Spleen (tissue), 7 donors: Measurements from ENCODE around the gene SYK.

ENCODE experiments used
- POLR2A ChIP-seq, 3 donors: fragments of 450-650 bp; IDR thresholded peaks; one replicate each; pipeline ENCODE4 v1.5.1; 2017; ENCODE audit warnings: antibody characterized with exemption in 3 of 3, mild to moderate bottlenecking in 1 of 3
- POLR2AphosphoS5 ChIP-seq, 3 donors: sonication (generic); formaldehyde crosslinking; IDR thresholded peaks; one replicate each; pipeline ENCODE4 v1.5.1; 2017; ENCODE audit warnings: antibody characterized with exemption in 3 of 3
- TF ChIP-seq, protein P1 (sequence below), 11 experiments: fragments of 200-600 bp in 7 of 11; fragments of 450-650 bp in 4 of 11; sonication (generic) in 4 of 11; IDR thresholded peaks in 8 of 11; conservative IDR thresholded peaks in 3 of 11; 1 replicate in 7 of 11; 2 replicates in 4 of 11; pipeline versions ENCODE4 v1.4.0 to v1.8.0; 2016 to 2021; ENCODE audit warnings: antibody characterized with exemption in 11 of 11, inconsistent platforms in 4 of 11, mild to moderate bottlenecking in 1 of 11
- donor health status: DM: no; HTN: no; CAD: no; lungs with moderate emphysema.
- donor health status: DM: no; HTN: no; CAD: no.
- donor health status: DM: no; HTN: no; CAD: no.

- TF ChIP-seq, protein P1, sequence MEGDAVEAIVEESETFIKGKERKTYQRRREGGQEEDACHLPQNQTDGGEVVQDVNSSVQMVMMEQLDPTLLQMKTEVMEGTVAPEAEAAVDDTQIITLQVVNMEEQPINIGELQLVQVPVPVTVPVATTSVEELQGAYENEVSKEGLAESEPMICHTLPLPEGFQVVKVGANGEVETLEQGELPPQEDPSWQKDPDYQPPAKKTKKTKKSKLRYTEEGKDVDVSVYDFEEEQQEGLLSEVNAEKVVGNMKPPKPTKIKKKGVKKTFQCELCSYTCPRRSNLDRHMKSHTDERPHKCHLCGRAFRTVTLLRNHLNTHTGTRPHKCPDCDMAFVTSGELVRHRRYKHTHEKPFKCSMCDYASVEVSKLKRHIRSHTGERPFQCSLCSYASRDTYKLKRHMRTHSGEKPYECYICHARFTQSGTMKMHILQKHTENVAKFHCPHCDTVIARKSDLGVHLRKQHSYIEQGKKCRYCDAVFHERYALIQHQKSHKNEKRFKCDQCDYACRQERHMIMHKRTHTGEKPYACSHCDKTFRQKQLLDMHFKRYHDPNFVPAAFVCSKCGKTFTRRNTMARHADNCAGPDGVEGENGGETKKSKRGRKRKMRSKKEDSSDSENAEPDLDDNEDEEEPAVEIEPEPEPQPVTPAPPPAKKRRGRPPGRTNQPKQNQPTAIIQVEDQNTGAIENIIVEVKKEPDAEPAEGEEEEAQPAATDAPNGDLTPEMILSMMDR (IDR thresholded peaks at IDR 0.05 in 8 of 11, conservative IDR thresholded peaks at IDR 0.05 in 3 of 11), result no peak
- no peak for TF ChIP-seq POLR2AphosphoS5 (IDR thresholded peaks at IDR 0.05)
- TF ChIP-seq POLR2A (IDR thresholded peaks at IDR 0.05), result no peak
Measured at GRCh38 chr9:90945336-90945735, 143.7 kb downstream of the SYK start.
